ENCODE measurements around the gene OR3A1.
"Not testable (repeated sequence)": the region's sequence is repeated elsewhere in the genome, so short reads cannot be mapped to it uniquely, and the experiment has no call there.

OR3A1 gene

GRCh38 chr17:3298260-3298659, at the start of gene OR3A1:
OR3A1 (minus strand) TSS chr17:3298360; CDS start chr17:3292582, 5,778 bp downstream.
- in situ Hi-C loops (cut with MboI; ENCODE audit: low pct_unique_long_range_greater_than_20kb, low sequenced_read_pairs) = no loop called here
- DNase-seq = no peak

GRCh38 chr17:3342782-3343181, 44.6 kb upstream of the OR3A1 start:
- in situ Hi-C loops (cut with MboI; ENCODE audit: low pct_unique_long_range_greater_than_20kb, low sequenced_read_pairs) = not testable (repeated sequence)

GRCh38 chr17:3335876-3336275, 37.7 kb upstream of the OR3A1 start:
- DNase-seq = peak; percentile 3

More at GRCh38 chr17:3342782-3343181, 44.6 kb upstream of the OR3A1 start:
- not testable (repeated sequence) for DNase-seq

GRCh38 chr17:3318336-3318735, 20.2 kb upstream of the OR3A1 start:
- in situ Hi-C loops (cut with MboI; ENCODE audit: low pct_unique_long_range_greater_than_20kb, low sequenced_read_pairs) = loop anchor here (25.0 kb wide), 1 partner anchor 106 kb away; the partner anchor contains the start of gene OR1A1
- no peak for DNase-seq

More at GRCh38 chr17:3335876-3336275, 37.7 kb upstream of the OR3A1 start:
- in situ Hi-C loops (cut with MboI; ENCODE audit: low pct_unique_long_range_greater_than_20kb, low sequenced_read_pairs) = no loop called here

GRCh38 chr17:3316836-3317235, 18.7 kb upstream of the OR3A1 start:
- no peak for DNase-seq
- in situ Hi-C loops (cut with MboI; ENCODE audit: low pct_unique_long_range_greater_than_20kb, low sequenced_read_pairs) = loop anchor here (25.0 kb wide), 1 partner anchor 105 kb away; the partner anchor contains the start of gene OR1A1

- DNase-seq = peak; percentile 5
- in situ Hi-C loops (cut with MboI; ENCODE audit: low pct_unique_long_range_greater_than_20kb, low sequenced_read_pairs) = loop anchor here (25.0 kb wide), 1 partner anchor 96 kb away; the partner anchor contains the start of gene OR1A1
These were observed 10.4 kb upstream of the OR3A1 start for GRCh38 chr17:3308603-3309002.

- in situ Hi-C loops (cut with MboI; ENCODE audit: low pct_unique_long_range_greater_than_20kb, low sequenced_read_pairs) = no loop called here
- DNase-seq = no peak
These were observed 2.5 kb downstream of the OR3A1 start for GRCh38 chr17:3295632-3296031.

- in situ Hi-C loops (cut with MboI; ENCODE audit: low pct_unique_long_range_greater_than_20kb, low sequenced_read_pairs); DNase-seq: not testable (repeated sequence)
These were observed 4.6 kb downstream of the OR3A1 start for GRCh38 chr17:3293548-3293947.

- in situ Hi-C loops (cut with MboI; ENCODE audit: low pct_unique_long_range_greater_than_20kb, low sequenced_read_pairs) = no loop called here
These were observed 15.3 kb downstream of the OR3A1 start for GRCh38 chr17:3282901-3283300.

GRCh38 chr17:3276126-3276525, 22.0 kb downstream of the OR3A1 start:
- in situ Hi-C loops (cut with MboI; ENCODE audit: low pct_unique_long_range_greater_than_20kb, low sequenced_read_pairs) = no loop called here
- DNase-seq = no peak

More at GRCh38 chr17:3282901-3283300, 15.3 kb downstream of the OR3A1 start:
- DNase-seq = no peak

- in situ Hi-C loops (cut with MboI; ENCODE audit: low pct_unique_long_range_greater_than_20kb, low sequenced_read_pairs) = no loop called here
These were observed 26.9 kb downstream of the OR3A1 start for GRCh38 chr17:3271072-3271848.

GRCh38 chr17:3260600-3260999, 37.6 kb downstream of the OR3A1 start:
- in situ Hi-C loops (cut with MboI; ENCODE audit: low pct_unique_long_range_greater_than_20kb, low sequenced_read_pairs) = no loop called here
- DNase-seq = no peak

More at GRCh38 chr17:3271072-3271848, 26.9 kb downstream of the OR3A1 start:
- no peak for DNase-seq

GRCh38 chr17:3260163-3260562, 38.0 kb downstream of the OR3A1 start:
- in situ Hi-C loops (cut with MboI; ENCODE audit: low pct_unique_long_range_greater_than_20kb, low sequenced_read_pairs) = no loop called here
- no peak for DNase-seq

GRCh38 chr17:3256575-3256974, 41.6 kb downstream of the OR3A1 start:
- no peak for DNase-seq
- in situ Hi-C loops (cut with MboI; ENCODE audit: low pct_unique_long_range_greater_than_20kb, low sequenced_read_pairs) = no loop called here

GRCh38 chr17:3249013-3249412, 49.1 kb downstream of the OR3A1 start:
- DNase-seq; in situ Hi-C loops (cut with MboI; ENCODE audit: low pct_unique_long_range_greater_than_20kb, low sequenced_read_pairs): not testable (repeated sequence)

GRCh38 chr17:3244841-3245240, 53.3 kb downstream of the OR3A1 start:
- DNase-seq; in situ Hi-C loops (cut with MboI; ENCODE audit: low pct_unique_long_range_greater_than_20kb, low sequenced_read_pairs): not testable (repeated sequence)

GRCh38 chr17:3241044-3241443, 57.1 kb downstream of the OR3A1 start:
- DNase-seq; in situ Hi-C loops (cut with MboI; ENCODE audit: low pct_unique_long_range_greater_than_20kb, low sequenced_read_pairs): not testable (repeated sequence)

Data from KBM-7 (cell line).